Mesothelial cell of epicardium (in vitro differentiated cells): Measurements from ENCODE around the gene CCNB1IP1. TPM values are rescaled to one million over a fixed set of nuclear protein-coding genes. Genes with fewer than 3 reads are reported as not detected.
"Not testable (repeated sequence)": the region's sequence is repeated elsewhere in the genome, so short reads cannot be mapped to it uniquely, and the experiment has no call there.

Experiments used
- DNase-seq, 2 experiments: peaks; one replicate each; pipeline ENCODE4 v3.0.0; 2021; ENCODE audit warnings: low spot score in 2 of 2; ENCODE audit not compliant: unreplicated experiment in 2 of 2
- H3K27ac Mint-ChIP-seq: 2 replicates; pipeline ENCODE4 v1.8.0; 2021; ENCODE audit warnings: mixed read lengths
- H3K27me3 Mint-ChIP-seq: 2 replicates; pipeline ENCODE4 v1.8.0; 2021; ENCODE audit warnings: low read depth, mixed read lengths
- H3K36me3 Mint-ChIP-seq: 2 replicates; pipeline ENCODE4 v1.8.0; 2021; ENCODE audit warnings: mixed read lengths
- H3K4me1 Mint-ChIP-seq: 2 replicates; pipeline ENCODE4 v1.8.0; 2021; ENCODE audit warnings: mixed read lengths
- H3K4me3 Mint-ChIP-seq: 2 replicates; pipeline ENCODE4 v1.8.0; 2021; ENCODE audit warnings: mild to moderate bottlenecking, moderate library complexity, mixed read lengths
- H3K9me3 Mint-ChIP-seq: 2 replicates; pipeline ENCODE4 v1.8.0; 2021; ENCODE audit warnings: mixed read lengths
- CTCF ChIP-seq: fragments of 200-600 bp; sonication (generic); IDR thresholded peaks from one replicate; pipeline ENCODE4 v1.5.0; 2021; ENCODE audit warnings: antibody characterized with exemption; ENCODE audit not compliant: unreplicated experiment
- total RNA-seq: library from RNA; stranded (reverse); gene quantifications from 3 replicates; pipeline ENCODE4 v1.2.1, GENCODE V29; 2021

CCNB1IP1 gene
- total RNA-seq, 1 donor from 2014 or later = 104 TPM

- H3K9me3 Mint-ChIP-seq = no peaks in the 10 kb centered on the region
These were observed 44.1 kb upstream of the CCNB1IP1 start for GRCh38 chr14:20377171-20377570.

GRCh38 chr14:20376071-20376588, 43.1 kb upstream of the CCNB1IP1 start:
- Mint-ChIP-seq H3K4me1 (no peaks in the 10 kb centered on the region), H3K36me3 (peaks cover 32% of the 10 kb centered on the region), H3K9me3 (no peaks in the 10 kb centered on the region), H3K27ac (no peak overlapping the region), H3K4me3 (no peak overlapping the region), H3K27me3 (no peaks in the 10 kb centered on the region)
- no peak for TF ChIP-seq CTCF
- no peak for DNase-seq

More at GRCh38 chr14:20377171-20377570, 44.1 kb upstream of the CCNB1IP1 start:
- H3K27me3 Mint-ChIP-seq = no peaks in the 10 kb centered on the region
- TF ChIP-seq CTCF = no peak
- no peak overlapping the region for H3K27ac Mint-ChIP-seq
- no peak overlapping the region for H3K4me3 Mint-ChIP-seq
- H3K36me3 Mint-ChIP-seq = peaks cover 28% of the 10 kb centered on the region
- no peak for DNase-seq
- no peaks in the 10 kb centered on the region for H3K4me1 Mint-ChIP-seq

GRCh38 chr14:20375471-20375870, 42.4 kb upstream of the CCNB1IP1 start:
- Mint-ChIP-seq H3K36me3 (peaks cover 35% of the 10 kb centered on the region), H3K4me3 (no peak overlapping the region), H3K9me3 (no peaks in the 10 kb centered on the region), H3K4me1 (no peaks in the 10 kb centered on the region), H3K27me3 (no peaks in the 10 kb centered on the region), H3K27ac (no peak overlapping the region)
- DNase-seq = no peak
- TF ChIP-seq CTCF = no peak

- Mint-ChIP-seq H3K4me3 (no peak overlapping the region), H3K9me3 (no peaks in the 10 kb centered on the region), H3K27me3 (no peaks in the 10 kb centered on the region), H3K4me1 (no peaks in the 10 kb centered on the region), H3K36me3 (peaks cover 48% of the 10 kb centered on the region), H3K27ac (no peak overlapping the region)
- TF ChIP-seq CTCF = no peak
- DNase-seq = no peak
These were observed 39.7 kb upstream of the CCNB1IP1 start for GRCh38 chr14:20372796-20373195.

- Mint-ChIP-seq H3K27ac (no peak overlapping the region), H3K9me3 (no peaks in the 10 kb centered on the region), H3K36me3 (peaks cover 26% of the 10 kb centered on the region), H3K27me3 (no peaks in the 10 kb centered on the region), H3K4me3 (no peak overlapping the region), H3K4me1 (no peaks in the 10 kb centered on the region)
- no peak for DNase-seq
- TF ChIP-seq CTCF = no peak
These were observed 32.8 kb upstream of the CCNB1IP1 start for GRCh38 chr14:20365928-20366327.

GRCh38 chr14:20358474-20358873, 25.4 kb upstream of the CCNB1IP1 start:
- DNase-seq, H3K4me3 Mint-ChIP-seq, H3K4me1 Mint-ChIP-seq, H3K27me3 Mint-ChIP-seq, H3K9me3 Mint-ChIP-seq: not testable (repeated sequence)
- Mint-ChIP-seq H3K36me3 (peaks cover 48% of the 10 kb centered on the region), H3K27ac (peak overlapping the region; percentile 40)
